HG03439 (cell line): ENCODE measurements around the gene FOXN3.
"Not testable (repeated sequence)": the region's sequence is repeated elsewhere in the genome, so short reads cannot be mapped to it uniquely, and the experiment has no call there.

Experiments
- ATAC-seq: cut with Tn5 transposase; IDR thresholded peaks from one replicate; pipeline ENCODE4 v1.9.1; 2021; ENCODE audit warnings: mild to moderate bottlenecking, moderate library complexity; ENCODE audit not compliant: unreplicated experiment

Gene FOXN3

DNA sequence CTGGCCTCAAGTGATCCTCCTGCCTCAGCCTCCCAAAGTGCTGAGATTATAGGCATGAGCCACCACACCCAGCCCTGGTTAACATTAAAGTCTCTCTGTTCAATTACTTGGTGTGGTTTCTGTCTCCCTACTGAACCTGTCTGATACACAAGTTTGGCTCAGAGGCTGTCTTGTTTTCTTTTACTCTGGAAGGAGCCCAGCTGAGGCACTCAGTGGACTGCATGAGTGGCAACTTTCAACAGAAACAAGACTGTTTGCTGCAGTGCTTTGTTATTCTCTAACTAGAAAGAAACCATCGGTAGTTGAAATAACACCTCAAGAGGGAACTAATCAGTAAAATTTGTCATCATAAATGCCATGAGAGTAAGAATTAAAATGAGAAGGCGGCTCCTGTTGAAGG lies 238.7 kb downstream of the FOXN3 start:
- no peak for ATAC-seq

DNA sequence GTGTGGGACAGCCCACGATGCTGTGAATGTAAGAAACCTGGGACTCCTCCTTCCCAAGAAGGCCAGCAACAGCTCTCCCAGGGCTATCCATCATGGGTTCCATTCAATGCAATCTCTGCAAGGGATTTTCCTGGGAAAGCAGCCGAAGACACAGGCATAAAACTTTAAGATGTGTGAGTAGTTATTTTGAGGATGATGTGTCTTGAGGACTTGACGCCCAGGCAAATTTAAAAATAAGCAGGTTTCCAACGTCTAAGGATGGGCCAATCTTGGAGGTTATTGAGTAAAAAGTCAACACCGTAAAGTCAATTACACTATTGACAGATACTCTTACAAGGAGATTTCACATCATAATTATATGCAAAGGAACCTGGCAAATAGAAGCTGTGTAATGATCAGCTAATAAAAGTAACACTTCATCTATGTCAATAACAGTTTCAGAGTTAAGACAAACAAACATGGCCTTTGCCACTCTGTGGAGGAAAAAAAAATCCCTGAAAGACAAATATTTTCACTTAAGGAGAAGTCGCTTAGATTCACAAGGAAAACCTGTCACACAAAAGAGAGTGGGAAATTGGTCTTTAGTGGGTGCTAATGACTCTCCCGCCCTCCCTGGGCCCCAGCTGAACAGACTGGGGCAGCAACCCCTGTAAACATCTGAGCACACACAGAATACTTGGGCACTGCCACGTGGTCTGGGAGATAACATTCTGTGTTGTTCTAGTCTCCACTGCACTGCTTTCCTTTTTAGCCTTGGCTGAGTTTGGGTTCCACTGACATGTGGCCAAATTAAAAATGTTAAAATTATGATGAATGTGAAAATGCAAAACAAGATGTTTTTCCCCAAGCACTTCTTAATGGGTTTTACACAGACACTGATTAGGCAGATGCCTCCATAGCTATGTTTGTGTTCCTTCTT lies 240.9 kb downstream of the FOXN3 start:
- no peak for ATAC-seq

DNA sequence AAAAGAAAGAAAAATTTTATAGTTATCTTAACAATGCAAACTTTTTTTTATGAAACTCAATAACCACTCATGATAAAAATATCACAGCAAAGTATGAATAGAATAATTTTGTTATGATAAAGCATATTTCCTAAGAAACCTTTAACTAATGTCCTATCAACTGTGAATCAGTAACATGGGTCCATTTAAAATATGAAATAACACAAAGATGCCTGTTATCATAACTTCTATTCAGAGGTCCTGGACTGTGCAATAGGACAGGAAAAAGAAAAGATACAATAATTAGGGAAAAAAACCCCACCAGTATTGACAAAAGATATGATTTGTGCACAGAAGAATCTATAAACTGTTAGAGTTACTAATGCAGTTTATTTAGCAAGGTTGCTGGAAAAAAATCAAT lies 245.4 kb downstream of the FOXN3 start:
- no peak for ATAC-seq

DNA sequence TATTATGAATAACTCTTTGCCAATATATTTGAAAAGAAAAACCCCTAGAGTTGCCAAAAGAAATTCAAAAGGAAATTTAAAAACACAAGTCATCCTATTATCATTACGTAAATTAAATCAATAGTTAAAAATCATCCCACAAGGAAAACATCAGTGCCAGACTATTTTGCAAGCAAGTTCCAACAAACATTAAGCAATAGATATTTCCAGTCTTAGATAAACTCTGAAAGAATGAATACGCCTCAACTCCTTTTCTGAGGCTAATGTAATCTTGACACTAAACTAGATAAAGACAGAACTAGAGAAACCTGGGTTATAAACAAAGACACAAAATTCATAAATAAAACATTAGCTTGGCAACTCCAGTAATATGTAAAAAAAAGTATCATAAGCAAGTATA lies 245.9 kb downstream of the FOXN3 start:
- no peak for ATAC-seq

DNA sequence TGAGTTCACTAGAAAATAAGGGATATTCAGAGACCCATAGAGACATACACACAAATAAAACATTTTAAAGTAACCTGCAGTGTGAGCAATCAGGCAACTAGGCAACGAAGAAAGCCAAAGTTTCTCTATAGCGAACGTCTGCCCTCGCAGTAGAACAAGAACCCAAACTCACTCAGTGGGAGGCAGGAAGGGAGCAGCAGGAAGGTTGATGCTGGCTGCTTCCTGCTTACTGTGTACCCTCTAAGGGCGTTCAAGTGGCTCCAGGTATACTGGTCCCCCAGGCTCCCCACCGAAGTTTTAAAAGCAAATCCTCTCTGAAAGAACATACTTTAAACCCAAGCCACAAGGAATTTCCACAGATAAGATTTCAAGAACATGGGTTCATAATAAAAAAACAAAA lies 249.3 kb downstream of the FOXN3 start:
- no peak for ATAC-seq

DNA sequence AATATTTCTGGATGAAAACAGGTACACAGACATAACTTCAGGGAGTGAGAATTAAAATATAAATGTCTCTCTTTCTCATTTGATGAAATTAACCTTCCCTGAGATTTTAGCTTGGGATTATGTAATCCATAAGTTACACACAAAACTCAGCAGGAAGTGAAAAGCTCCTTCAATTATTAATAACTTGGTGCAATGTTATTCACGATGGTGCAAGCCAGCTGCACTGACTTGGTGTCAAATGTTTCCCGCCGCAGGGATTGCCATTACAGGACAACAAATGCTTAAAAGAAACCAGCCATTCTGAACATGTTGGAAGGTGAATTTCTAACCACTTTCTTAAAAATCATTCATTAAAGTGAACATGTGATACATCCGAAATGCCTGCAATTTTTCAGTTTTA lies 250.4 kb downstream of the FOXN3 start:
- ATAC-seq, result no peak

DNA sequence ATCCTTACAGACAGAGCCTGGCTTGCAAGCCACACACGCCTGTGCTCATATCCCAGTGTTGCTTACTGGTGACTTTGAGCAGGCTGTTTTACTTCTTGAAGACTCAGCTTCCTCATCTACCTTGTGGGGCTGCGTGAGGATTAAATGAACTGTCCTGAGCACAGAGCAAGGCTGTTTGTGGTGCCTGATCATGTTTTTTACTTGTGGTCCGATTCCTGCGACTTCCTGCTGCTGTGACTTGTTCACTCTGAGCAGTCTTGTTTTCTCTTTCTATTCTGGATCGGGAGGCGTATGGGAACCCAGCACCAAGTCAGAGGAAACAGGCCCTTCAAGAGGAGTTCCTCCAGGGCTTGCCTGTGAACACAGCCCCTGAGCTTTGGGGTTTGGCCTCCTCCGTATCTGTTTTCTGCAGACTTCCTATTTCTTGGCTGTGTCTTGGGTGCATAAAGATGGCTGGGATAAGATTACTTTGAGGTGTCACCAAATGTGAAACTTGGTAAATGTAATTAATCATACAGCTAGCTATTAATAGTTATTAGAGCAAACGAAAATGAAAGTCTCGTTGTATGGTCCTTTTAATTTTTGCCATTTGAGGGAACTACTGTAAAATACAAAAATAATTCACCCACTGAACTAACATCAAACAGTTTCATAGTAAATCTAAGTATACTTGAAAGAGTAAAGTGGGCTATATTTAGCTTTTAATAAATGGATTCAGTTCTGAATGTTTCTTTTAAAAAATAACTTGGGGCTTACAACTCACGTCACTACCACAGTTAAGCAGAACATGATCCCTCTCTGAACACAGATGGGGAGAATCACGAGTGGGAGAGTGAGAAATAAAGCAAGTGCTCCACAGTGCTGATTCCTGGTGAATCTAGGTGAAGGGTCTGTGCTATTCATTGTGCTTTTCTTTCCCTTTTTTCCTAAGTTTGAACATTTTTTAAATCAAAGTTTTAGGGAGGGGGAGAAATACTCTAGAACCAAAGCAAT lies 251.5 kb downstream of the FOXN3 start:
- peak; percentile 54 for ATAC-seq

DNA sequence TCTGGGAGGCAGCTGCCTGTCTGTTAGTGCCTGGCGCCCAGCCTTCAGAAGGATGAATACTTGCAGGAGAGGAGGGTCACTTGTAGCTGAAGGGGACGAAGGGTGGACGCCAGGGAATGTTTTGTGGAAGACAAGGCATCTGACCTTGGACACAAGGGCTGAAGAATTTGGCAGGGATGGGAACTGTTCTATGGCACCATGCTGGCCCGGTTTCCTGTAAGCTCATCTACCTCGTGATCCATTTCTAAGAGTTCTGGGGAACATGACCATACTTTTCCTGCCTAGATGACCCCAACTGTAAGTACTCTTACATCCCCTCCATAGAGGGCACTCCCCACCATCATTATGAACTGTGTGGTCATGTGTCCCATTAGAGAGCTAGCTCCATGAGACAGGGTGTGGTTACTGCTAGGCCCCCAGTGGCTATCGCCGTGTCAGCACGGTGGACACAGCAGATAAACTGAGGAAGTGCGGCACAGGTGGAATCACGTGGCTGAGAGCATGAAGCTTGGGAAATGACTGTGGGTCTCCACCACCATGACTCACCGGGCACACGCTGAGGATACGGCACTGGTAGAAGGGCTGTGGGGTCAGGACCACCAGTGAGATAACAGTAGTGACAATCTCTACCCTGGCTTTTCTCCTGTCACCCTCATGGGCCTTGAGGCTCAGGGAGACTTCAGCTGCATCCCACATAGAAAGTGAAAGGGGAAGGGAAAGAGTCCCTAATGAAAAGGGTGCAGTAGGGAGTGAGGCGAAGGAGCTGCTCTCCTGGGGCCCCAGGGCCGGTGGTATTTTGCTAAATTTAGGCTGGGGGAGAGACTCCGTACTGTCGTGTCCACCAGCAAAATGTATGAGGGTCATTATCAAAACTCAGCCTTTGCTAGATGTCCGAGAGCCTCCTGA lies 252.6 kb downstream of the FOXN3 start:
- peak; percentile 36 for ATAC-seq

DNA sequence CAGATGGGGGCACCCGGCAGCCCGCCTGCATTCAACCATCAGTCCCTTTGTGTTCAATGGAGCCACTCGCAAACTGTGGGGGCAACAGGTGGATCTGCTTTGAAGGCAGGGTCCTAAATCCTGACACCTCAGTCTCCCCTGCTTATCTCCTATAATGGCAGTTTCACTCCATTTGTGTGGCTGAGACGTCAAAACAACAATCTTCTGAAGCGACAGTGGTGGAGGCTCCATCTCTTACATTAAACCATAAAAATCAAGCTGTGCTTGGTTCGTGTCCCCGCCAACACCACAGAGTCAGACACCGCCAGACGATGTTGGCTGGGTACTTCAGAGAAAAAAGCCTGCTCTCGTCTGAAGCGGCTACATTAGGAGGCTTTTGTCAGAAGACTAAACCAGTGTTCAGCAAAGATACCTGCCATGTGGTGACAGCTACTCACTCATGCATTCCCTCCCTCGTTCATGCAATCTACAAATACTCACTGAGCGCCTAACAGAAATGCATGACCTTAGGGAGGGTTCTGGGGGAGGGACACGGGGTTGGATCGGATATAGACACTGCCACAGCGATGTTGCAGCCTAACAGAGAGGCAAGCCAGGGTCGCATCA lies 253.9 kb downstream of the FOXN3 start:
- no peak for ATAC-seq

DNA sequence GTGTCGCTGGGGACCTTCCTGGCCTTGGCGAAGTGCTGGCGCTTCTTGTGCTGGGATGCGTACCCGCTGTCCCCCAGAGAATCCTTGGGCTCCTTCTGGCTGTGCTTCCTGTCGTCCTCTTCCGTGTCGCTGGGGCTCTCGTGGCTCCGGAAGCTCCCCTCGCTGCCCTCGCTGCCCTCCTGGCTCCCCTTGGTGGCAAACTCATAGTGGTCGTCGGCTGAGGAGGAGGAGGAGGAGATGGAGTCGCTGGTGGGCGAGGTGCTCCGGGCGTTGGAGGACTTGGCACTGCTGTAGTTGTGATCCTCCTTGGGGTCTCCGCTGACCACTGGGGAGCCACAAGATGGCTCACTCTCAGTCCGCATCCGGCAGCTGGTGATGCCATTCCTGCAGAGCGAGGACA lies 254.4 kb downstream of the FOXN3 start:
- no peak for ATAC-seq

DNA sequence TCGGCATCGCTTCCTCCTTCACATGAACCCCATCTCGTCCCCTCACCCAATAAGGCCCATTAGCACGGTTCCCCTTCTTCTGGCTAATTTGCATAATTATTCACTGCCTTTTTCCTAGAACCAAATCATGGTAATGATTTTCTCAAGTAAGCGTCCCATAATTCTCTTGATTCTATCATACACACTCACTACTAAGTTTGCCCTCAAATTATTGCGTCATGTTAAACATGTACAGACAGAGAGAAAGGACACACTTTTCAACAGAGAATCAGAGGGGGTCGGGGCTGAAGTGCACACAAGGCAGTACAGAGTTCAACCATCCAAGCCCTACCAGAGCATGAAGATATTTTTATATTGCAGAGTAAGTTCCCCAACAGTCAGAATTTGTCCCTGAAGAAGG lies 256.6 kb downstream of the FOXN3 start:
- ATAC-seq, result no peak

DNA sequence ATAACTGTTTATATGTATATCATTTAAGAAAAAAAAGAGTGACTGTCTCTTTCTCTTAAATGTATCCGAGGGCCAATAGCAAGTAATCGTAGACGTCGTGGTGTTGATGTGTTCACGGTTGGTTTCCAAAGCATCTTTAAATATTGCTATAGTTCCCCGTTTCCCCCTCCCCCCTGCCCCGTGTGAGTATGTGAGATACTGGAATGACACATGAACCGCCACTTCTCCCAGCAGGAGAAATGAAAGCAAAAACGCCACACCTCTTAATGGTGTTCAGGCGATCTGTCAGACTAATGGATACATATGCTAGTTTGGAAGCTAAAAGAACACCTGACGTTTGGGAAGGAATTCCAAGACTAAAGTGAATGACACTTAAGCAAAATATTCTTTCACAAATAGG lies 258.3 kb downstream of the FOXN3 start:
- no peak for ATAC-seq

DNA sequence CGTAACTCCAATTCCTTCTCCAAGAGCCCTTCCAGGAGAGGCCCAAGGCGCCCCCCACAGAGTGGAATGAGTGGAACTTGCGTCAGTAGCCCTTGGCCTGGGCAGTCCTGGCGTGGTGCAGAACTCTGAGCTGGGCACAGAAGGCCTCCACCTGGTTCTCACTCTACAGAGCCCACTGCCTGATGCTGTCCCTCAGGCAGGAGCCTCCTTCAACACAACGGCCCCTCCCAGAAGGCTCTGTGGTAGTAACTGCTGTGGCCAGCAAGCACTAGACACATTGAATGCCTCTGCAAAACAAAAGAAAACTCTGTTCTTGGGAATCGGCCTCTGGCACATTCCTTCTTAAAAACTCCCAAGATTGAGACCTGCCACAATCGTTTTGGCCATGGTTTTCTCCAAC lies 258.9 kb downstream of the FOXN3 start:
- ATAC-seq, result not testable (repeated sequence)

DNA sequence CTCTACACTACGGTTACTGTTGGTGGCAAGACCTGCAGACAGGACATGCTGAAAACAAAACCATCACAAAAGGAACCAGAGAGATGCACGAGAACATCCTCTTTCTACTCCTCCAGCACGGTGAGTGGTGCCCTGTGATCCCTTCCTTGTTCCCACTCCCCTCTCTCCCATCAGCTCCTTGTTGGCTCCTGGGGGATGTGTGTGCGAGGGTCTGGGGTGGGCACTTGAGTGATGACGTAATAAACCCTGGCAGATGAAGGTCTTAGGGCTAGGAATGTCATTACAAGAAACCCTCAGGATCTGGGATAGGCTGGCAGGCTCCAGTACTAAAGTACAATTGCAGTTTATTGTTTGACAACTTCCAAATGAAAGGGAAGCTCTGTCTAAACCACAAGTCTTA lies 261.5 kb downstream of the FOXN3 start:
- no peak for ATAC-seq

DNA sequence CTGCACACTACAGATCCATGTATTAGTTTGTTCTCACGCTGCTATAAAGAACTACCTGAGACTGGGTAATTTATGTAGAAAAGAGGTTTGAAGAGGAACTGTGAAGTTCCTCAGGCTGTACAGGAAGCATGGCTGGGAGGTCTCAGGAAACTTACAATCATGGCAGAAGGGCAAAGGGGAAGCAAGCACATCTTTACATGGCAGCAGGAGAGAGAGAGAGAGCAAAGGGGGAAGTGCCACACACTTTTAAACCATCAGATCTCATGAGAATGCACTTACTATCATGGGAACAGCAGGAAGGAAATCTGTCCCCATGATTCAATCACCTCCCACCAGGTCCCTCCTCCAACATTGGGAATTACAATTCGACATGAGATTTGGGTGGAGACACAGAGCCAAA lies 265.3 kb downstream of the FOXN3 start:
- not testable (repeated sequence) for ATAC-seq

DNA sequence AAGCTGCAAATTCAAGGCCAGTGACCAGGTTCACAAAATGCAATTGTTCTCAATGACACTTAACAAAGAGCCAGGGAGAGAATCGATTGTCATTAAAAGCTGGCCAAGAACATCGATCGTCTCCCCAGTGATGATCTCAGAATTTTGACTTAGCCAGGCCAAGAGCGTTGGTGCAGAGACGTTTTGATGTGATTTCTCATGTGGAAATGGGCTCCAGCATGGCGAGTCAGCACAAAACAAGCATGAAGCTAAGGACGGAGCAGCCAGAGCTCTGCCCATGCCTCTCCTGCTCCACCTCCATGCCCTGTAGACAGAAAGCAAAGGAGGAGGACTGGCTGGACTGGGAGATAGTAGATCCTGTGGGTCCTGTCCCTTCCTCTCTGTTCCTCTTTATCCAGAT lies 270.8 kb downstream of the FOXN3 start:
- no peak for ATAC-seq

DNA sequence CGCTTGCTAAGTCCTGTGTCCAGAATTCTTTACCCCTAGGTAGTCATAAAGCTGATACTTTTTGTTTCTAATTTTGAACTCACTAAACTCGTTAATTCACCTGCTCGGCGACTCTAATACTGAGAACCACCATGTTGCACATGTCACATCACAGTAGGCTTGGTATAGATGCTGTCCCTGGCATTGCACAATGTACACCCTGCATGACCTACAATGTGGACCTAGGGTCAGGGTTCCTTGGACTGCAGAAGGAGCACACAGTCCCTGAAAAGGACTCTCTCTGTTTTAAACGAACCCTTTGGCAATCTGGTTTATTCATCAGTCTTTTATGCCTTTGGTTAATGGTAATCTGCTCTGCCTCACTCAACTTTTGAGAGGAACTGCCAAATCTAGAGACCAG lies 272.4 kb downstream of the FOXN3 start:
- no peak for ATAC-seq

DNA sequence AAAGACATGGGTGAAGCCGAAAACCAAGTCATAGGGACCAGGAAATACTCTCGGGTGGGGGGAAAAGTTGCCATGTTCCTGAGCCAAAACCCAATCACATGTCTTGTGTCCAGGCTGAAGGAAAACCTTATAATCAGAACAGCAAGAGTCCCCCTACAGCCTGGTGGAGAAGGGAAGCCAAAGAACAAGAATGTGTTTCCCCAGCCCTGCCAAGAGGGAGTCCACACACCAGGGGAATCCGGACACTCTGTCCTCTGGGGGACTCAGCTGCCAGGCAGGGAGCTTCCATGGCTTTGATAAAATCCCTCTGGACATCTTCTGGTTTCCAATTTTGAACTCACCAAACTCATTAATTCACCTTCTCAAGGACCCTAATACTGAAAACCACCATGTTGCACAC lies 273.0 kb downstream of the FOXN3 start:
- no peak for ATAC-seq

DNA sequence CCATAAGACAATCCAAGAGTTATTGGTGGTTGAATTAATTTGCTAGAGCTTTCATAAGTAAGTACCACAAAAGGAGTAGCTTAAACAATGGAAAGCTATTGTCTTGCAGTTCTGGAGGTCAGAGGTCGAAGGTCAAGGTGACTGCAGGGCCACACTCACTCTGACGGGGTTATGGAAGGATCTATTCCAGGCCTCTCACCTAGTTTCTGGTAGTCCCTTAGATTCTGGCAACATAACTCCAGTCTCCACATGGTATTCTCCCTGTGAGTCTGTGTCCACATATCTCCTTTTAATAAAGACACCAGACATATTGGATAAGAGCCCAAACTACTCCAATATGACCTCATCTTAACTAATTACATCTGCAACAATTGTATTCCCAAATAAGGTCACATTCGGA lies 273.4 kb downstream of the FOXN3 start:
- ATAC-seq, result no peak

DNA sequence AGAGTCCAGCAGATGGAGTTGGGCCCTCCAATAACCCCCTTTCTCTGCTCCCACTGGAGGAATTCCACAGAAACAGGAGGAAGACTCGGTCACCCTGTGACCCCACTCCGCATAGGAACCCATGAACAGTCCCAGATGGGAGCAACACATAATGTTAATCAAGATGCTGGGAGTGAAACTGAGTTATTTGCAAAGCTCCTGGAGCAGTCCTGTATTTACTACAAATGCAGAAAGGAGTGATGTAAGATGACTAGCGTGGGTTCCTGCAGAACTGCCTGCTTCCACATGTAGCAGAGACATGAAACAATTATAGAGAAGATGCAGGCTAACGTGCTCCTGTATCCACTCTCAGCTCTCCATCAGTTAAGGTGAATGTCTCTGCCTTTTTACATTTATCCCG lies 274.7 kb downstream of the FOXN3 start:
- ATAC-seq, result no peak
